Ovary (tissue), 3 donors: ENCODE data around the gene GRIA4.

Experiments used
- CTCF ChIP-seq, 3 donors: fragments of 450-650 bp in 2 of 3; fragments of 200-600 bp in 1 of 3; IDR thresholded peaks; one replicate each; pipeline versions ENCODE4 v1.5.1 to v1.8.0; 2016 to 2022; ENCODE audit warnings: antibody characterized with exemption in 3 of 3, mild to moderate bottlenecking in 1 of 3
- EP300 ChIP-seq: sonication (generic); formaldehyde crosslinking; IDR thresholded peaks from one replicate; pipeline ENCODE4 v1.6.1; 2017; ENCODE audit warnings: antibody characterized with exemption
- POLR2A ChIP-seq: fragments of 450-650 bp; IDR thresholded peaks from one replicate; pipeline ENCODE4 v1.6.1; 2017; ENCODE audit warnings: antibody characterized with exemption, mild to moderate bottlenecking, moderate library complexity
- donor health status: DM: no; HTN: no; CAD: no.

- TF ChIP-seq POLR2A (no peak), CTCF (IDR thresholded peaks at IDR 0.05) (no peak), EP300 (no peak)
Measured at GRCh38 chr11:105609832-105610781, at the start of gene GRIA4.
